Gastroesophageal sphincter (tissue), 4 donors: ENCODE data around the gene FAM184B. TPM values are rescaled to one million over a fixed set of nuclear protein-coding genes. Genes with fewer than 3 reads are reported as not detected.
A peak's percentile ranks its signal among the peaks of the same experiment; 100 is the strongest.

Experiments
- ATAC-seq: fragments of 150-250 bp; one replicate; pipeline ENCODE4 v1.9.1; 2016; ENCODE audit warnings: mild to moderate bottlenecking, moderate library complexity
- H3K27ac ChIP-seq, 4 donors: fragments of 200-600 bp; sonication (generic) in 3 of 4; 1 replicate in 3 of 4; 2 replicates in 1 of 4; pipeline ENCODE4 v1.5.1; 2016 to 2019
- H3K27me3 ChIP-seq: fragments of 200-600 bp; sonication (generic); one replicate; pipeline ENCODE4 v1.5.1; 2019
- H3K36me3 ChIP-seq, 2 donors: fragments of 200-600 bp; sonication (generic); one replicate each; pipeline ENCODE4 v1.5.1; 2019; ENCODE audit warnings: control low read depth in 1 of 2
- H3K4me1 ChIP-seq, 3 donors: fragments of 200-600 bp; sonication (generic); 1 replicate in 2 of 3; 2 replicates in 1 of 3; pipeline ENCODE4 v1.5.1; 2016 to 2019; ENCODE audit warnings: control low read depth in 2 of 3
- H3K4me3 ChIP-seq, 2 donors: fragments of 200-600 bp; sonication (generic); one replicate each; pipeline ENCODE4 v1.5.1; 2019; ENCODE audit warnings: mild to moderate bottlenecking in 1 of 2, moderate library complexity in 1 of 2
- H3K9me3 ChIP-seq, 3 donors: fragments of 200-600 bp; sonication (generic); one replicate each; pipeline ENCODE4 v1.5.1; 2017 to 2019; ENCODE audit warnings: control low read depth in 2 of 3
- CTCF ChIP-seq, 4 experiments: fragments of 200-600 bp in 2 of 4; fragments of 450-650 bp in 2 of 4; sonication (generic) in 1 of 4; IDR thresholded peaks; one replicate each; pipeline ENCODE4 v1.5.1; 2017 to 2019; ENCODE audit warnings: antibody characterized with exemption in 4 of 4, mild to moderate bottlenecking in 2 of 4, moderate library complexity in 2 of 4
- EP300 ChIP-seq: sonication (generic); formaldehyde crosslinking; IDR thresholded peaks from one replicate; pipeline ENCODE4 v1.6.1; 2017; ENCODE audit warnings: antibody characterized with exemption, mild to moderate bottlenecking
- POLR2A ChIP-seq, 2 donors: fragments of 450-650 bp; IDR thresholded peaks; one replicate each; pipeline ENCODE4 v1.6.1; 2017; ENCODE audit warnings: antibody characterized with exemption in 2 of 2, mild to moderate bottlenecking in 2 of 2, moderate library complexity in 1 of 2
- POLR2AphosphoS5 ChIP-seq: sonication (generic); formaldehyde crosslinking; IDR thresholded peaks from one replicate; pipeline ENCODE4 v1.6.1; 2017; ENCODE audit warnings: antibody characterized with exemption
- WGBS, 2 donors: methylation state at CpG; one replicate each; pipeline ENCODE4 v1.1.5; 2018; ENCODE audit warnings: low coverage in 1 of 2; 5-methylcytosine and 5-hydroxymethylcytosine counted together
- total RNA-seq, 4 donors: library from RNA; depleted of rRNA; stranded (reverse); fragments of >200 nt; gene quantifications; one replicate each; pipeline ENCODE4 v1.1.0, GENCODE V29; 2016

The FAM184B gene
- total RNA-seq, 4 donors from 2014 or later: under 0.01 TPM; not detected in 3

- TF ChIP-seq POLR2AphosphoS5 (peak; percentile 93), POLR2A (IDR thresholded peaks at IDR 0.05) (peak; percentile 86 to 91), EP300 (no peak), CTCF (IDR thresholded peaks at IDR 0.05) (peak in 3 of 4 experiments; percentile 23 to 34 (median 32))
- H3K9me3 ChIP-seq: no peaks in the 10 kb centered on the region
- peak; percentile 96 for ATAC-seq
- H3K27ac ChIP-seq: peak within 1 kb of the TSS; percentile 75 to 91 (median 82)
- H3K36me3 ChIP-seq: peaks cover 0 to 32% of the 10 kb centered on the region in 2 donors
- peaks cover 8 to 56% (median 18%) of the 10 kb centered on the region in 3 donors for H3K4me1 ChIP-seq
- WGBS, 2 donors: 0 to 3% methylated on average over 6 to 27 of the region's 46 CpGs
- H3K4me3 ChIP-seq: peak within 1 kb of the TSS; percentile 69 to 99
- H3K27me3 ChIP-seq: no peaks in the 10 kb centered on the region
These were observed 166.8 kb downstream of the FAM184B start, which contains the start of gene MED28 for GRCh38 chr4:17614416-17615299. Gene MED28 (plus strand): TSS chr4:17614641. CDS start chr4:17614655, 14 bp downstream.

GRCh38 chr4:17613761-17614415 lies 167.5 kb downstream of the FAM184B start:
- Histone ChIP-seq H3K4me1 (peaks cover 8 to 48% (median 16%) of the 10 kb centered on the region in 3 donors), H3K4me3 (peak overlapping the region; percentile 69 to 99), H3K9me3 (no peaks in the 10 kb centered on the region), H3K36me3 (peaks cover 0 to 26% of the 10 kb centered on the region in 2 donors), H3K27me3 (no peaks in the 10 kb centered on the region), H3K27ac (peak overlapping the region; percentile 75 to 91 (median 82))
- 0% methylated on average over 14 to 19 of the region's 23 CpGs for WGBS, 2 donors
- ATAC-seq: peak; percentile 82
- TF ChIP-seq POLR2AphosphoS5 (peak; percentile 45), EP300 (no peak)

- Histone ChIP-seq H3K9me3 (no peaks in the 10 kb centered on the region), H3K27ac (no peak overlapping the region), H3K4me3 (no peak overlapping the region), H3K27me3 (no peaks in the 10 kb centered on the region), H3K36me3 (peaks cover 0 to 84% of the 10 kb centered on the region in 2 donors), H3K4me1 (no peaks in the 10 kb centered on the region)
- ATAC-seq: no peak
- TF ChIP-seq POLR2AphosphoS5 (no peak), EP300 (no peak), POLR2A (IDR thresholded peaks at IDR 0.05) (no peak)
- WGBS, 2 donors: 59 to 69% methylated on average over 3 of the region's 3 CpGs
These were observed 176.2 kb downstream of the FAM184B start for GRCh38 chr4:17605236-17605635.

- 100% methylated on average over 1 of the region's 1 CpG; no CpG with 5 or more reads in 1 of the 2 donors for WGBS, 2 donors
- H3K27ac ChIP-seq: no peak overlapping the region
- TF ChIP-seq CTCF (IDR thresholded peaks at IDR 0.05): no peak
- no peak for TF ChIP-seq POLR2A (IDR thresholded peaks at IDR 0.05)
- no peak for TF ChIP-seq EP300
- H3K9me3 ChIP-seq: no peaks in the 10 kb centered on the region
- H3K36me3 ChIP-seq: peaks cover 0 to 97% of the 10 kb centered on the region in 2 donors
- no peaks in the 10 kb centered on the region for H3K4me1 ChIP-seq
- no peaks in the 10 kb centered on the region for H3K27me3 ChIP-seq
- no peak overlapping the region for H3K4me3 ChIP-seq
- ATAC-seq: no peak
These were observed 181.6 kb downstream of the FAM184B start for GRCh38 chr4:17599826-17600225.

- 66 to 78% methylated on average over 4 to 7 of the region's 7 CpGs for WGBS, 2 donors
- Histone ChIP-seq H3K27me3 (no peaks in the 10 kb centered on the region), H3K4me3 (no peak overlapping the region), H3K4me1 (no peaks in the 10 kb centered on the region), H3K36me3 (peaks cover 0 to 97% of the 10 kb centered on the region in 2 donors), H3K9me3 (no peaks in the 10 kb centered on the region), H3K27ac (no peak overlapping the region)
- TF ChIP-seq CTCF (IDR thresholded peaks at IDR 0.05): no peak
- TF ChIP-seq POLR2A (IDR thresholded peaks at IDR 0.05): no peak
- TF ChIP-seq EP300: no peak
- no peak for ATAC-seq
These were observed 183.9 kb downstream of the FAM184B start for GRCh38 chr4:17597517-17597916.
